UCSD-AML1 (cell line): ENCODE measurements around the gene INSR.

ENCODE experiments used
- DNase-seq: peaks from one replicate; lab custom pipeline; 2025; ENCODE audit not compliant: unreplicated experiment; lab: John Stamatoyannopoulos, UW

INSR gene

DNA sequence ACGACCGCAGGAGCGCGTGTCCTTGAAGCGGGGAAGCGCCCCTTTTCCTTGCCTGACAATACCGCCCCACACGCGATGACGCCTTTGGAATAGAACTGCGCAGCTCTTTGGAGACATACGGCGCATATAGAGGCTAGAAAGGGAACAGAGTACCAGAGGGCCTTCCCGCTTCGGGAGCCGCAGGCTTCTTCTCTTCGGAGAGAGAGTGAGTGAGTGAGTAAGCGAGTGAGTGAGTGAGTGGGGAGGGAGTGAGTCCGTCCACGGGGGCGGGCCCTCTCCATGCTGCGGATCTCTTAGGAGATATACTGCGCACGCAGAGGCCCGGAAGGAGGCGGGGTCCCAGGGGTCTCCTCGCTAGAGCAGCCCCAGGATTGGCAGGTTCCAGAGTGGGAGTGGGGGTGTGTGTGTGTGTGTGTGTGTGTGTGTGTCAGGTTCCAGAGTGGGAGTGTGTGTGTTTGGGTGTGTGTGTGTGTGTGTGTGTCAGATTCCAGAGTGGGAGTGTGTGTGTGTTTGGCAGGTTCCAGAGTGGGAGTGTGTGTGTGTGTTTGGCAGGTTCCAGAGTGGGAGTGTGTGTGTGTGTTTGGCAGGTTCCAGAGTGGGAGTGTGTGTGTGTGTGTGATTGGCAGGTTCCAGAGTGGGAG is 97.0 kb downstream of the INSR start:
- peak; percentile 94 for DNase-seq

DNA sequence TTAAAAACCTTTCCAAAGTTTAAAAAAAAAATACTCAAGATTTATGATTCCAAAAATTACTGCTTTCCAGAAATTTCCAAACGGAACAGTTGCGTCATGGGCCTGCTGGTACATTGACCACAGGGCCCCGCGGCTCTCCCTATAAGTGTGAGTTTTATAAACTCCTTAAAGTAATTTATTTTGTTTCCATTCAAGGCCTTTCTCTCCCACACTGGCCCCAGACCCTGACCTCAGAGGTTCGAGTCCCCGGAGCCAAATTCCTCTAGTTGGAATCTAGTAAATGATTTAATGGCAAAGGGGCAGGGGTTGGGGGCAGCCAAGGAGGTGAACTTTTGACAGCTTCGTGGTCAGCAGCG is 97.5 kb downstream of the INSR start:
- no peak for DNase-seq

DNA sequence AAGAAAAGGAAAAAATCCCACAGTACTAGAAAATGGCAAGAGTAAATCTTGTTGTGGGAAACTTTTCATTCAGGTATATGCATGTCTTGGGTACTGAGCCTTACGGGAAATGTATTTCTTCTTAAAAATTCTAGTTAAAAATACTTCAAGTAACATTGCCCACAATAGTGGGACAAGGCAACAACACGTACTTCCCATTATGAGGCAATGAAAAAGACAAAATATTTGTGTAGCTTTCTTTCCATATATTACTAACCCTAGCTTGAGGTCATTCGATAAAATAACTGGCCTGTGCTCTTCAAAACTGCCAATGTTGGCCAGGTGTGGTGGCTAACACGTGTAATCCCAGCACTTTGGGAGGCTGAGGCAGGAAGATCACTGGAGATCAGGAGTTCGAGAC is 99.2 kb downstream of the INSR start:
- DNase-seq: no peak

DNA sequence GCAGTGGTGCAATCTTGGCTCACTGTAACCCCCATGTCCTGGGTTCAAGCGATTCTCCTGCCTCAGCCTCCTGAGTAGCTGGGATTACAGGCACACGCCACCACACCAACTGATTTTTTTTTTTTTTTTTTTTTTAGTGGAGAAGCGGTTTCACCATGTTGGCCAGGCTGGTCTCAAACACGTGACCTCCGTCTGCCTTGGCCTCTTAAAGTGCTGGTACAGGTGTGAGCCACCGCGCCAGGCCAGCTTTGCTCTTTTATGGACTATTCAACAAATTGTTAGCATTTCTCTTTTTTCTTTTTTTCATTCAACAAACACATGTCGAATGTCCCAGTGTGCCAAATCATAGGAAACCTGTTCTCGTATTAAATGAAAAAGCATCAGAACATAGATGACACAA is 99.6 kb downstream of the INSR start:
- DNase-seq: no peak

DNA sequence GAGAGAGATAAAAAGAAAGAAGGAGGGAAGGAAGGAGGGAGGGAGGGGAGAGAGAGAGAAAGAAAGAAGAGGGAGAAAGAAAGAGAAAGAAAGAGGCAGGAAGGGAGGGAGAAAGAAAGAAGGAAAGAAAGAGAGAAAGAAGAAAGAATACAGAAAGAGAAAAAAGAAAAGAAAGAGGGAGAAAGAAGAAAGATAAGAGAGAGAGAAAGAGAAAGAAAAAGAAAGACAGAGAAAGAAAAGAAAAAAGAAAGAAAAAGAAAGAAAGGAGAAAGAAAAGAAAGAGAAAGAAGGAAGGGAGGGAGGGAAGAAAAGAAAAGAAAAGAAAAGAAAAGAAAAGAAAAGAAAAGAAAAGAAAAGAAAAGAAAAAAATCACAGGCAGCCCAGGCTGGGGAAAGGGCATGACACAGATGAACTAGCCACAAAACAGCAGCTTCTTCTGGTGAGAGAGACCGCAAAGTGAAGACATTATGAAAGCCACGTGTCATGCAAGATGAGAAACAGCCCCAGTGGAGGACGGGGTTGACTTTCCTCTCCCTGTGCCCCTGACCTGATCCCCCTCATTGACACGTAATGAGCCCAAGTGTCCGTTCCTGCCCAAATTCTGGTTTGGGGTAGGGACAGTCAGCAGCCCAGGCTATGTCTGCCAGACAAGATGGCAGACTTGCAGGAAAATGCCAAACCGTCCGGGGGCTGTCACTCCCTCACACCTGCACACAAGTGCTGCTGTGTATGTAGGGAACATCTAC is 102.1 kb downstream of the INSR start:
- no peak for DNase-seq

DNA sequence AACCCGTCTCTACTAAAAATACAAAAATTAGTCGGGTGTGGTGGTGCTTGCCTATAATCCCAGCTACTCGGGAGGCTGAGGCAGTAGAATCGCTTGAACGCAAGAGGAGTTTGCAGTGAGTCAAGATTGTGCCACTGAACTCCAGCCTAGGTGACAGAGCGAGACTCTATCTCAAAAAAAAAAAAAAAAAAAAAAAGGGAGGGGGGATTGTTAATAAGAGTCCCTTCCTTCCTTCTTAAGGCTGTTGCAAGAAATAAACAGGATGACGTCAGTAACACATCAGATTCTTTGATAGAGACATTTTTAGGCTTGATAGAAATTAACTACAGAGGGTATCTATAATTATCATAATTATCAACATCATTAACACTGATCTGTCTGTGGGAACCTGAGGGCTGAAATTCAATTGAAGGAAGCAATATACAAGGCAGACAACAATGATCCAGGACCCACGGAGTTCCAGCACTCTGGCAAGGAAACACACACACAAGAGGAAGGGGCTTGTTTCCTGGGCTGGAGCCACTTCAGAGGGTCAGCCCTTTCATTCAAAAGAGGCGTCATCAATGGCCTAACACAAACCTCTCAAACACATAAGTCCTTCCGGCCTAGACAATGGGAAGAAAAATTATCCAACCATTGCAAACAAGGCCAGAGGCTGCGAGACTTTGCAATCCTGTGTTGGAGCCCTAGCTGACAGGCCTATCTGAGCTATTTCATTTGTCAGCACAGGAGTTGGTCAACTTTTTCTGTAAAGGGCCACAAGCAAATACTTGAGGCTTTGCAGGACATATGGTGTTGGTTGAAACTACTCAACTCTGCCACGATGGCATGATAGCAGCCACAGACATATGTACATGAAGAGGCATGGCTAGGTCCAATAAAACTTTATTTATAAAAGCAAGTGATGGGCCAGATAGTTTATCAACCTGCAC is 105.2 kb downstream of the INSR start:
- peak; percentile 22 for DNase-seq

DNA sequence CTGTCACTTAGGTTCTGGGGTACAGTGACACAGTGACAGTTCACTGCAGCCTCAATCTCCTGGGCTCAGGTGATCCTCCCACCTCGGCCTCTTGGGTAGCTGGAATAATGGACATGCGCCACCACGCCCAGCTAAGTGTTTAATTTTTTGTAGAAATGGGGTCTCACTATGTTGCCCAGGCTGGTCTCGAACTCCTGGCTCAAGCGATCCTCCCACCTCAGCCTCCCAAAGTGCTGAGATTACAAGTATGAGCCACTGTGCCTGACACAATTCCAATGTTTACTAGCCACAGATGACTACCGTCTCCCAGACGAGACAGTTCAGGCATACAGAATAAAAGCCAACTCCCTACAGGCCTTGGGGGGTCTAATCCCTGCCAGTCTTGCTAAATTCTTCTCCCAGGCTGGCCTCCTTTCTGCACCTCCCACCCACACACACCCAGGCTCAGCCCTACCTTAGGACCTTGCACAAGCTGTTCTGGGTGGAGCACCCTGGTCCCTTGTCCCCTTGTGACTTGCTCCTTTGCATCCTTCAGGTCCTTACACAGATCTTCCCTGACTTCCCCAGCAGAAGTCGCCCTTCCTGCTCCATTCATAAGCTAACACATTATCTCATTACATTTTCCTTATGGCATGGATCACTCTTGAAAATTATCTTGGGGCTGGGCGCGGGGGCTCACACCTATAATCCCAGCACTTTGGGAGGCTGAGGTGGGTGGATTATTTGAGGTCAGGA is 106.4 kb downstream of the INSR start:
- DNase-seq: no peak

DNA sequence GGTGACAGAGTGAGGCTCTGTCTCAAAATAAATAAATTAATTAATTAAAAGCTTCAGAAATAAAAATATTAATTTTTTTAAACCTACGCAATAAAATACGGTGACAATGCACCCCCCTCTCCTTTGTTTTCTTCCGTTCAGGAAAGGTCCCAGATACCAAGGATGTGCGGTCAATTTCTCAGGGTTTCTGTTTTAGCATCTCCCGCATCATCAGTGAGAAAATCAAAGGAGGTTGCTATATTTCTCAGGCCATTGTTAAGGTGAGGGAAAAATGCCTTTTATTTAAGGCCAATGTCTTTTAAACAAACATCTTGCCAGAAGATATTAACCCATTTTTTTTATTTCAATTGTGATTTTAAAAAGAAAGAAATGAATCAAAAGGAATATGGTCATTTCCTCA is 111.7 kb downstream of the INSR start:
- DNase-seq: no peak

DNA sequence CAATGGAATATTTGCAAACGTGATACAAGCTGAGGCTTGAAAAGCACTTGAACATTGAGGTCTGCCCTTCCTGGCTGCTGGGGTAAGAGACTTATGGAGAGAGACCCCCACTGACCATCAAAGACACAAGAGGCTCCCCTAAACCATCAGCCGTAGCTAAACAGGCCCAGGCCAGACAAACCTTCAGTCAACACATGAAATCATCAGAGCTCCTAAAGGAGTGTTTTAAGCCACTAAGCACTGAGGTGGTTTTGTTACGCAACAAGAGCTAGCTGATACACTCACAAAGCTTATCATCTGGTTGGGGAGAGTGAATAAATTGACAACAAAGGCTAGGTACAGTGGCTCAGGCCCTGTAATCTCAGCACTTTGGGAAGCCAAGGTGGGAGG is 114.3 kb downstream of the INSR start:
- DNase-seq: no peak

DNA sequence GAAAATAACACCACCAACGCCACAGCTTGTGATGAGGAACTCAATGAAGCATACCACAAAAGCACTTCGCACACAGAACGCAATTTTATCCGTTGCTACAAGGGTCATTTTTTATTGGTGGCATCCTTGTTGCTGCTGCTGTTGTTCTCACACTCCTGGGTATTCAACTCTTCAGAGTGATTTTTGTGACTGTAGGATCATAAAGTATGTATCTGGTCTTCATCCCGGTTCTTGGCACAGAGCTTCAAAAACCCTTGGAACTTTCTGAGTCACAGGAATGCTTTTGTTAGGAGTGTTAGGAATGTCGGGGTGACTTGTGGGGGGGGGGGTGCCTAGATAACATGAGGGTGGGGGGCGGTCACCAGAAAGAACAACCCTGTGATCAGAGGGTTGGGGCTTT is 116.3 kb downstream of the INSR start:
- DNase-seq: no peak

DNA sequence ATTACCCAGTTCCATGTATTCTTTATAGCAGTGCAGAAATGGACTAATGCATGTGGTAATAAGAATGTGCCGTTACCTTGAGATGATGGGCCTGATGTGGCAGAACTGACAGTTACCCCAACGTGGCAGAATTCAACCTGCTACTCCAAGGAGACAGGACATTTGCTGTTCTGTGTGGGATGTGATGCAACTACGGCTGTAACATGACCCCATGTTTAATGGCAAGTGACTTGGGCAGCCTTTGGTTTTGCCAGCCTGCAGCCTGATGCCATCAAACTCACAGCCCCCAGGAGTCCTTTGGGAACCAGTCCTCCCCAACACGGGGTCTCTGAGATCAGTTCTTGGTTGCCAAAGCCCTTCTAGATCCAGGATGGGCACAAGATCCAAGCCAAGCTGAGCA is 117.4 kb downstream of the INSR start:
- no peak for DNase-seq

DNA sequence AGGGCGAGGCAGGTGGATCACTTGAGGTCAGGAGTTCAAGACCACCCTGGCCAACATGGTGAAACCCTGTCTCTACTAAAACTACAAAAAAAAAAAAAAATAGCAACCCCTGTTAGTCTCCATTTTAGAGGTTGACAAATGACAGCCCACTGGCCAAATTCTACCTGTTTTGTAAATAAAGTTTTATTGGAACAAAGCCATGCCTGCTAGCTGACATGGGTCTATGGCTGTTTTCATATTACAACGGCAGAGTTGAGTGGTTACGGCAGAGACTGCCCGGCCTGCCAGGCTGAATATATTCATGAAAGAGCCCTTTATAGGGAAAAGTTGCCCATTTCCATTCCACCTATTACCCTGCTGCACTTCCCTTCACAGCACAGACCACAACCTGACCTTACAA is 121.4 kb downstream of the INSR start:
- no peak for DNase-seq

DNA sequence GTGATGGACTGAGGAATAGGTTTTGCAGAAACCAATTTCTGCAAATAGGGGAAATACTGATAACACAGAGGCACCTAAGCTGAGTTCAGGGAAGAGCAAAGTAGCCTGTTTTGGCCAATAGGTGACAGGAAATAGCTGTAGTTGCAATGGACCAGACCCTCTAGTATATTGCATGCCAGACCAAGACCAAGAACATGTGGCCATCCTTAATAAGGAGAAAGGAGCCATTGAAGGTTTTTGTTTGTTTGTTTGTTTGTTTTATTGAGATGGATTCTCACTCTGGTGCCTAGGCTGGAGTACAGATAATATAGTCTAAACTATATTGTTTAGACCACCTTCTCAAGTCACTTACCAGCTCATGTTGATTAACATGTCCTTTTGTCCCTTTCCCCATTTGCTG is 123.2 kb downstream of the INSR start:
- no peak for DNase-seq

DNA sequence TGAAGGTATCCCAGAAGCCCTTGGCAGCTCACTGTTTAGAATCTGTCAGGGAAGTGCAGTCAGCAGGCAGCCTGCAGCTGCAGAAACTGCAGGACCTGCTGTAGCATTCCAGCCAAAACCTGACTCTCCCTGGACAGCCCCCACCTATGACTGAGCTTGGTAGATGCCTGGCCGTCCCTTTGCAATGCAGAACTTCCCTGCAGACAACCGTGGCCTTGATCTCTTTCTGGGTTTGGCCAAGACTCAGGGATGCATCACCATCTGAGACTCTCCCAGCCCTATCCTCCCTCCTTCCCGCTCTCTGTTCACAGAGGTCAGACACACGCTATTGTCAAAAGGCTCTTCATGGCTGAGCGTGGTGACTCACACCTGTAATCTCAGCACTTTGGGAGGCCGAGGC is 125.3 kb downstream of the INSR start:
- no peak for DNase-seq

DNA sequence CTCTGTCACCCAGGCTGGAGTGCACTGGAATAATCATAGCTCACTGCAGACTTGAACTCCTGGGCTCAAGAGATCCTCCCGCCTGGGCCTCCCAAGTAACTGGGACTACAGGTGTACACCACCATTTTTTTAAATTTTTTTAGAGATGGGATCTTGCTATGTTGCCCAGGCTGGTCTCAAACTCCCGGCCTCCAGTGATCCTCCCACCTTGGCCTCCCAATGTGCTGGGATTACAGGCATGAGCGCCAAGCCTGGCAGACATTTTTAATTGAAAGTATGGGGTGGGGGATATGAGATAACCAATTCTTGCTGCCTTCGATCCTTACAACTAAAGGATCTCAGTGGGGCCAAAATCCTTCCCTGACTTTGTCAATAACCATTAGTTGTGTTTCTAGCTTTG is 132.9 kb downstream of the INSR start:
- no peak for DNase-seq

DNA sequence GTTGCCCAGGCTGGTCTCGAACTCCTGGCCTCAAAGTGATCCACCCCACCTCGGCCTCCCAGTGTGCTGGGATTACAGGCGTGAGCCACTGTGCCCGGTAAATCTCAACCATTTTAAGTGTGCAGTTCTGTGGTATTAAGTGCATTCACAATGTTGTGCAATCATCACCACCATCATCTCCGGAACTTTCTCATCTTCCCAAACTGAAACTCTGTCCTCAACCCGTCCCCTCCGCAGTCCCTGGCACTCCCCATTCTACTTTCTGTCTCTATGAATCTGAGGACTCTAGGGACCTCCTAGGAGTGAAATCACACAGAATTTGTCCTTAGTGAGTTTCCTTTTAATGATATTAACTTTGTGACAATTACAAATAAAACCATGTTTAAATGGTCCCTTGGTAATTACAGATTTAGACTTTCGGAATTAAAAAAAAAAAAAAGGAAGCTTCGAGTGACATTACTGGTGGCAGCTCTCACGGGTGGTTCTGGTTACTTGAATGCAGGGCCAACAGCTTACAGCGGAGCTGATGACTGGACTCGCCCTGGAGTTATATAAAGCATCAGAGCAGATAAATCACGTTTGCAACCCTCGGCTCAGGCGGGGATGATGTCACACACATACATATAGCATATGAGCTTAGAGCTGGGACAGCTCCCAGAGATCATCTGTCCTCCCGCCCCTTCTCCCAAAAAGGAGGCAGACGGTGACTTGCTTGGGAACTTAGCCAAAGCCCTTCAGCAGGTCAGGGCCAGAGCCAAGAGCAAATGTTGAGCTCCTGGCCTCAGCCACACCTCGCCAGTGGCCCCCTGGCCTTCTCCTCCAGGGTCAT is 134.9 kb downstream of the INSR start:
- no peak for DNase-seq

DNA sequence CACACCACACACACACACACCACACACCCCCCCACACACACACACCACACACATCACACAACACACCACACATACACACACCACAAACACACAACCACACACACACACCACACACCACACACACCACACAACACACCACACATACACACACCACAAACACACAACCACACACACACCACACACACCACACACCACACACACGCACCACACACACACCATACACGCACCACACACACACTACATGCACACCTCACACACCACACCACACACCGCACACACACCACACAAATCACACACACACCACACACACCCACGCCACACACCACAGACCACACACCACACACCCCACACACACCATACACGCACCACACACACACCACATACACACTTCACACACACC is 141.2 kb downstream of the INSR start:
- no peak for DNase-seq

DNA sequence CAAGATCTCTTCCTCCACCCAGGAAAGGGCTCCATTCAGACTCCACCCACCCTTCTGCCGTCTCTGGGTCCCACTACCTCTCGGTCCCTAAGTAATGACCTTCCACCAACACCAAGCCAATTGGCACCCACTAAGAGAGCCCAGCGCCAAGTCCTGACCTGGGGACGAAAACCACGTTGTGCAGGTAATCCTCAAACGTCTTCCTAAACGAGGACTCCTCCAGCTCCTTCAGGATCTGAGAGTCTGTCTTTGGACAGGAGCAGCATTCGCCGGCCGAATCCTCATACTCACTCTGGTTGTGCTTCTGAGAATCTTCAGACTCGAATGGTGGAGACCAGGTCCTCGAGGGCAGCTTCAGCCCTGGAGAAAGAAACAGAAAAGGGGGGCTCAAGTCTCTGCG is 141.6 kb downstream of the INSR start:
- DNase-seq: no peak

DNA sequence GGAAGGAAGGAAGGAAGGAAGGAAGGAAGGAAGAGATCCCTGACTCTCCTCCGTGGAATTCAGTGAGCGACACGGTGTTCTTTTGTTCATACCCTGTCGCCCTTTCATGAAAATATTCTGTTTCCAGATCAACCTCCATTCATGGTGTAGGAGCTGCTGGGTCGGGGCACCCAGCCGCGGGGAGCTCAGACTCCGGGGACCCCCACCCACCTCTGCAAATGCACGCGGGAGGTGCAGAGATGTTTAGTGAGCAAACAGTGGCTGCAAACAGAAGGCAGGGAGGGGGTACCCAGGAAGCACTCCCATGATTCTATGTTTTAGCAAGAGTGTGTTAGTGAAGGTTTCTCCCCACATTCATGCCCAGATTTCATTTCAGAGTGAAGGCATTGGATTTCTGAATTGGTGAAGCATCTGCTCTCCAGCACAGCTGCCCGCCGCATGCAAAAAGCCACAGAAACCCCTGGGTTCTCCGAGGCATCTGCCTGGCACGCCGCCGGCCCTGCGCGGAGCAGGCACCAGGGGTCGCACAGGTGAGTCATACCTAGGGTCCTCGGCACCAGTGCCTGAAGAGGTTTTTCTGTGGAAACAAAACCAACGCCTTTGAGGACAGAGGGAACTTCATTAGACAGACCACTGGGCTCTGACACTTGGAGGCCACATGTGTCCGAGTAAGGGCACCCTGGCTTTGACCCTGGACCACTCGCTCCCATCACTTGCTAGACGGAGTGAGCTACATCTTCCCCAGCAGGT is 144.1 kb downstream of the INSR start:
- no peak for DNase-seq
